ENCODE results near the gene FSTL3.

DNA sequence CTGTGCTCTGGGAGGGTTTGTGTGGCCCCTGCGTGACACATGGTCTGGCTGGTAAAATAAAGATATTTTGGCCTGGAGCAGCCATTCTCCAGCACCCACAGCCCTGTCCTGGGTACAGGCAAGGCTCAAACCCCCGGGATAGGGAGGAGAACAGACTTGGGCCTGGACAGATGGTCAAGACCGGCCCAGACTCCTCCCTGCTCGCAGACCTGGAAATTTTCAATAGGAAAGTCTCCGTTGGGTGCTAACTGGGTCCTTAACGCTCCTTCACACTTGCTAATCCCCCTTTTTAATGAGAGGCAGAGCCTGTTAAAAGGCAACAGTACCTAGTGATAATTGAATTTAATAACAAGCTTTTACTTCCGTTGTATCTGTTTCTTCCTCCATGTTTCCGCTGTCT lies 35.1 kb downstream of the FSTL3 start:
- no peak for TF ChIP-seq POLR2AphosphoS5 (IDR thresholded peaks at IDR 0.05; ENCODE audit: borderline replicate concordance, low read depth, low read length)
- no peak for TF ChIP-seq EZH2 (IDR thresholded peaks at IDR 0.05)
- TF ChIP-seq FOXP2 (optimal IDR thresholded peaks at IDR 0.05; ENCODE audit: control extremely low read depth, extremely low read length, insufficient read depth), result no peak
